Activated CD8-positive, alpha-beta memory T cell treated with anti-CD3 and anti-CD28 coated beads, Interleukin-2, amount 10 ng/mL, durations not matched to agents 7 days and 5 days (primary cell): ENCODE results near the gene HS6ST3. TPM values are rescaled to one million over a fixed set of nuclear protein-coding genes. Genes with fewer than 3 reads are reported as not detected.

Experiments used
- ATAC-seq: fragments of 150-1000 bp; cut with Tn5 transposase; one replicate; pipeline ENCODE4 v1.10.0; 2021; ENCODE audit warnings: moderate library complexity
- CTCF ChIA-PET: fragments of 350-600 bp; sonication (Branson Sonifier 250); formaldehyde crosslinking; loops from one replicate; lab custom pipeline; 2021; ENCODE audit warnings: antibody characterized with exemption; lab: Charles Lee
- DNase-seq: peaks from one replicate; pipeline ENCODE4 v3.0.0-alpha.2; 2020
- H3K27ac Mint-ChIP-seq: one replicate; pipeline ENCODE4 v1.8.0; 2021; ENCODE audit warnings: mild to moderate bottlenecking, mixed read lengths
- H3K27me3 Mint-ChIP-seq: one replicate; pipeline ENCODE4 v1.8.0; 2021; ENCODE audit warnings: mixed read lengths
- H3K36me3 Mint-ChIP-seq: one replicate; pipeline ENCODE4 v1.8.0; 2021; ENCODE audit warnings: mild to moderate bottlenecking, mixed read lengths
- H3K4me1 Mint-ChIP-seq: one replicate; pipeline ENCODE4 v1.8.0; 2021; ENCODE audit warnings: mixed read lengths
- H3K4me3 Mint-ChIP-seq: one replicate; pipeline ENCODE4 v1.8.0; 2021; ENCODE audit warnings: mild to moderate bottlenecking, moderate library complexity, mixed read lengths
- H3K9me3 Mint-ChIP-seq: one replicate; pipeline ENCODE4 v1.8.0; 2022; ENCODE audit warnings: low read depth, mixed read lengths
- total RNA-seq, 2 experiments: library from RNA; stranded (reverse); gene quantifications; one replicate each; pipeline ENCODE4 v1.2.3, GENCODE V29; 2021

Gene HS6ST3
- total RNA-seq, 2 experiments from 2014 or later: not detected

- Mint-ChIP-seq H3K36me3 (no peaks in the 10 kb centered on the region), H3K4me1 (no peaks in the 10 kb centered on the region), H3K9me3 (peaks cover 4% of the 10 kb centered on the region), H3K27ac (no peak overlapping the region), H3K27me3 (no peaks in the 10 kb centered on the region), H3K4me3 (no peak overlapping the region)
- DNase-seq (no peak), ATAC-seq (no peak)
- CTCF ChIA-PET: no interaction called here
Observed at GRCh38 chr13:96540670-96541069, 450.8 kb downstream of the HS6ST3 start.

- no peaks in the 10 kb centered on the region for H3K27me3 Mint-ChIP-seq
- no peak overlapping the region for H3K4me3 Mint-ChIP-seq
- ATAC-seq: no peak
- no peaks in the 10 kb centered on the region for H3K4me1 Mint-ChIP-seq
- CTCF ChIA-PET: no interaction called here
- no peak overlapping the region for H3K27ac Mint-ChIP-seq
- no peaks in the 10 kb centered on the region for H3K36me3 Mint-ChIP-seq
- DNase-seq: no peak
- peaks cover 4% of the 10 kb centered on the region for H3K9me3 Mint-ChIP-seq
Observed at GRCh38 chr13:96542986-96543385, 453.1 kb downstream of the HS6ST3 start.

- no peak overlapping the region for H3K27ac Mint-ChIP-seq
- H3K4me3 Mint-ChIP-seq: no peak overlapping the region
- ATAC-seq (no peak), DNase-seq (no peak)
- peaks cover 6% of the 10 kb centered on the region for H3K9me3 Mint-ChIP-seq
- H3K27me3 Mint-ChIP-seq: no peaks in the 10 kb centered on the region
- H3K36me3 Mint-ChIP-seq: no peaks in the 10 kb centered on the region
- H3K4me1 Mint-ChIP-seq: no peaks in the 10 kb centered on the region
- CTCF ChIA-PET: no interaction called here
Observed at GRCh38 chr13:96544957-96545356, 455.1 kb downstream of the HS6ST3 start.

GRCh38 chr13:96546463-96546862 is 456.6 kb downstream of the HS6ST3 start:
- Mint-ChIP-seq H3K27ac (no peak overlapping the region), H3K27me3 (no peaks in the 10 kb centered on the region), H3K36me3 (no peaks in the 10 kb centered on the region), H3K4me3 (no peak overlapping the region), H3K4me1 (no peaks in the 10 kb centered on the region), H3K9me3 (peaks cover 6% of the 10 kb centered on the region)
- CTCF ChIA-PET: no interaction called here
- ATAC-seq: no peak
- DNase-seq: no peak

GRCh38 chr13:96551546-96551945 is 461.6 kb downstream of the HS6ST3 start:
- ATAC-seq (no peak), DNase-seq (no peak)
- no peak overlapping the region for H3K4me3 Mint-ChIP-seq
- no peaks in the 10 kb centered on the region for H3K27me3 Mint-ChIP-seq
- peaks cover 9% of the 10 kb centered on the region for H3K9me3 Mint-ChIP-seq
- no peak overlapping the region for H3K27ac Mint-ChIP-seq
- no peaks in the 10 kb centered on the region for H3K36me3 Mint-ChIP-seq
- CTCF ChIA-PET: no interaction called here
- no peaks in the 10 kb centered on the region for H3K4me1 Mint-ChIP-seq

GRCh38 chr13:96552559-96552958 is 462.7 kb downstream of the HS6ST3 start:
- ATAC-seq: no peak
- CTCF ChIA-PET: no interaction called here
- Mint-ChIP-seq H3K4me3 (no peak overlapping the region), H3K36me3 (no peaks in the 10 kb centered on the region), H3K4me1 (no peaks in the 10 kb centered on the region), H3K27me3 (no peaks in the 10 kb centered on the region), H3K9me3 (peaks cover 9% of the 10 kb centered on the region), H3K27ac (no peak overlapping the region)
- DNase-seq: no peak

- DNase-seq (no peak), ATAC-seq (no peak)
- peaks cover 6% of the 10 kb centered on the region for H3K9me3 Mint-ChIP-seq
- H3K4me1 Mint-ChIP-seq: no peaks in the 10 kb centered on the region
- no peak overlapping the region for H3K27ac Mint-ChIP-seq
- H3K4me3 Mint-ChIP-seq: no peak overlapping the region
- H3K27me3 Mint-ChIP-seq: no peaks in the 10 kb centered on the region
- H3K36me3 Mint-ChIP-seq: no peaks in the 10 kb centered on the region
- CTCF ChIA-PET: no interaction called here
Observed at GRCh38 chr13:96553796-96554195, 463.9 kb downstream of the HS6ST3 start.

- H3K27ac Mint-ChIP-seq: no peak overlapping the region
- H3K9me3 Mint-ChIP-seq: peaks cover 11% of the 10 kb centered on the region
- H3K4me1 Mint-ChIP-seq: no peaks in the 10 kb centered on the region
- H3K36me3 Mint-ChIP-seq: no peaks in the 10 kb centered on the region
- H3K4me3 Mint-ChIP-seq: no peak overlapping the region
- CTCF ChIA-PET: no interaction called here
- ATAC-seq: no peak
- no peaks in the 10 kb centered on the region for H3K27me3 Mint-ChIP-seq
- DNase-seq: no peak
Observed at GRCh38 chr13:96573563-96573962, 483.7 kb downstream of the HS6ST3 start.

GRCh38 chr13:96575423-96576320 is 485.8 kb downstream of the HS6ST3 start:
- CTCF ChIA-PET: no interaction called here
- Mint-ChIP-seq H3K4me1 (no peaks in the 10 kb centered on the region), H3K9me3 (peaks cover 10% of the 10 kb centered on the region), H3K4me3 (no peak overlapping the region), H3K36me3 (no peaks in the 10 kb centered on the region), H3K27ac (no peak overlapping the region), H3K27me3 (no peaks in the 10 kb centered on the region)
- ATAC-seq (no peak), DNase-seq (no peak)

GRCh38 chr13:96581741-96582140 is 491.8 kb downstream of the HS6ST3 start:
- DNase-seq (no peak), ATAC-seq (no peak)
- no peak overlapping the region for H3K4me3 Mint-ChIP-seq
- H3K36me3 Mint-ChIP-seq: no peaks in the 10 kb centered on the region
- H3K4me1 Mint-ChIP-seq: no peaks in the 10 kb centered on the region
- peaks cover 10% of the 10 kb centered on the region for H3K9me3 Mint-ChIP-seq
- no peak overlapping the region for H3K27ac Mint-ChIP-seq
- CTCF ChIA-PET: no interaction called here
- no peaks in the 10 kb centered on the region for H3K27me3 Mint-ChIP-seq

GRCh38 chr13:96615252-96615651 is 525.3 kb downstream of the HS6ST3 start:
- CTCF ChIA-PET: no interaction called here
- no peaks in the 10 kb centered on the region for H3K27me3 Mint-ChIP-seq
- no peak for ATAC-seq
- no peak overlapping the region for H3K27ac Mint-ChIP-seq
- H3K4me1 Mint-ChIP-seq: no peaks in the 10 kb centered on the region
- no peak overlapping the region for H3K4me3 Mint-ChIP-seq
- H3K9me3 Mint-ChIP-seq: peaks cover 9% of the 10 kb centered on the region
- no peaks in the 10 kb centered on the region for H3K36me3 Mint-ChIP-seq
- DNase-seq: no peak

- H3K4me3 Mint-ChIP-seq: no peak overlapping the region
- H3K4me1 Mint-ChIP-seq: no peaks in the 10 kb centered on the region
- H3K9me3 Mint-ChIP-seq: peaks cover 11% of the 10 kb centered on the region
- no peak for DNase-seq
- CTCF ChIA-PET: no interaction called here
- no peaks in the 10 kb centered on the region for H3K27me3 Mint-ChIP-seq
- no peak overlapping the region for H3K27ac Mint-ChIP-seq
- H3K36me3 Mint-ChIP-seq: no peaks in the 10 kb centered on the region
- no peak for ATAC-seq
Observed at GRCh38 chr13:96617528-96617927, 527.6 kb downstream of the HS6ST3 start.

GRCh38 chr13:96621634-96622183 is 531.8 kb downstream of the HS6ST3 start:
- ATAC-seq (no peak), DNase-seq (no peak)
- H3K4me1 Mint-ChIP-seq: no peaks in the 10 kb centered on the region
- H3K9me3 Mint-ChIP-seq: peaks cover 10% of the 10 kb centered on the region
- H3K36me3 Mint-ChIP-seq: no peaks in the 10 kb centered on the region
- H3K27me3 Mint-ChIP-seq: no peaks in the 10 kb centered on the region
- no peak overlapping the region for H3K4me3 Mint-ChIP-seq
- CTCF ChIA-PET: interaction anchor here (1.2 kb wide), 1 partner anchor 11 kb away, joined by 3 read pairs; no protein-coding TSS in a partner anchor
- no peak overlapping the region for H3K27ac Mint-ChIP-seq

- H3K4me3 Mint-ChIP-seq: no peak overlapping the region
- no peak for DNase-seq
- H3K36me3 Mint-ChIP-seq: no peaks in the 10 kb centered on the region
- peaks cover 17% of the 10 kb centered on the region for H3K9me3 Mint-ChIP-seq
- H3K4me1 Mint-ChIP-seq: no peaks in the 10 kb centered on the region
- no peak for ATAC-seq
- H3K27ac Mint-ChIP-seq: no peak overlapping the region
- CTCF ChIA-PET: no interaction called here
- H3K27me3 Mint-ChIP-seq: no peaks in the 10 kb centered on the region
Observed at GRCh38 chr13:96629331-96629730, 539.4 kb downstream of the HS6ST3 start.
